GM19239 (cell line): Measurements from ENCODE around the gene RAB38.

Source experiments
- DNase-seq: peaks from one replicate; pipeline ENCODE4 v3.0.0; 2011; ENCODE audit warnings: low spot score; ENCODE audit not compliant: insufficient read length
- FAIRE-seq: peaks from 2 replicates; lab custom pipeline; 2011; peaks lifted over from hg19 to GRCh38; lab: Jason Lieb, UNC

RAB38 gene

GRCh38 chr11:88174709-88175568, at the start of gene RAB38:
Gene RAB38 (minus strand): TSS chr11:88175443. CDS start chr11:88175384, 59 bp downstream.
- FAIRE-seq (no peak), DNase-seq (no peak)

GRCh38 chr11:88213406-88213805, 38.2 kb upstream of the RAB38 start:
- FAIRE-seq, result no peak
- DNase-seq, result no peak

GRCh38 chr11:88212300-88212699, 37.1 kb upstream of the RAB38 start:
- FAIRE-seq (no peak), DNase-seq (no peak)

- DNase-seq, result no peak
- FAIRE-seq, result no peak
Observed at GRCh38 chr11:88208745-88209144, 33.5 kb upstream of the RAB38 start.

GRCh38 chr11:88206751-88207150, 31.5 kb upstream of the RAB38 start:
- FAIRE-seq, result no peak
- no peak for DNase-seq

GRCh38 chr11:88204353-88204752, 29.1 kb upstream of the RAB38 start:
- DNase-seq, result no peak
- FAIRE-seq, result no peak

GRCh38 chr11:88203604-88204003, 28.4 kb upstream of the RAB38 start:
- DNase-seq, result no peak
- no peak for FAIRE-seq

GRCh38 chr11:88202498-88202897, 27.3 kb upstream of the RAB38 start:
- FAIRE-seq, result peak; percentile 52

GRCh38 chr11:88196393-88196792, 21.1 kb upstream of the RAB38 start:
- DNase-seq, result no peak
- FAIRE-seq, result no peak

More at GRCh38 chr11:88202498-88202897, 27.3 kb upstream of the RAB38 start:
- DNase-seq, result no peak

GRCh38 chr11:88195908-88196307, 20.7 kb upstream of the RAB38 start:
- no peak for DNase-seq
- FAIRE-seq, result no peak

- FAIRE-seq (no peak), DNase-seq (no peak)
Observed at GRCh38 chr11:88194990-88195389, 19.7 kb upstream of the RAB38 start.

GRCh38 chr11:88193278-88193677, 18.0 kb upstream of the RAB38 start:
- peak; percentile 62 for FAIRE-seq
- DNase-seq, result no peak

GRCh38 chr11:88188932-88189253, 13.7 kb upstream of the RAB38 start:
- no peak for DNase-seq
- no peak for FAIRE-seq

GRCh38 chr11:88188251-88188931, 13.1 kb upstream of the RAB38 start:
- DNase-seq (no peak), FAIRE-seq (no peak)

GRCh38 chr11:88183233-88183632, 8.0 kb upstream of the RAB38 start:
- no peak for DNase-seq

GRCh38 chr11:88181776-88182175, 6.5 kb upstream of the RAB38 start:
- FAIRE-seq, result no peak
- DNase-seq, result no peak

More at GRCh38 chr11:88183233-88183632, 8.0 kb upstream of the RAB38 start:
- no peak for FAIRE-seq

GRCh38 chr11:88179971-88180629, 4.9 kb upstream of the RAB38 start:
- DNase-seq (no peak), FAIRE-seq (peak; percentile 40)

- FAIRE-seq (peak; percentile 91), DNase-seq (no peak)
Observed at GRCh38 chr11:88179141-88179540, 3.9 kb upstream of the RAB38 start.

GRCh38 chr11:88178191-88178590, 2.9 kb upstream of the RAB38 start:
- no peak for DNase-seq
- peak; percentile 33 for FAIRE-seq

GRCh38 chr11:88175569-88176075, 379 bp upstream of the RAB38 start:
- DNase-seq (no peak), FAIRE-seq (peak; percentile 63)

- DNase-seq (no peak), FAIRE-seq (no peak)
Observed at GRCh38 chr11:88173956-88174355, 1.3 kb downstream of the RAB38 start.
